Breast epithelium (tissue), 4 donors: ENCODE measurements around the gene HELQ. TPM values are rescaled to one million over a fixed set of nuclear protein-coding genes. Genes with fewer than 3 reads are reported as not detected.

Source experiments
- DNase-seq, 2 donors: peaks; one replicate each; pipeline ENCODE4 v3.0.0-alpha.2; 2019; ENCODE audit warnings: low spot score in 2 of 2
- H3K27ac ChIP-seq, 2 donors: fragments of 200-600 bp; sonication (generic) in 1 of 2; one replicate each; pipeline ENCODE4 v1.5.1; 2016 to 2019; ENCODE audit warnings: mild to moderate bottlenecking in 1 of 2
- H3K27me3 ChIP-seq, 2 donors: fragments of 200-600 bp; sonication (generic) in 1 of 2; one replicate each; pipeline versions ENCODE4 v1.5.1 to v1.6.0; 2017 to 2019; ENCODE audit warnings: control low read depth in 1 of 2, mild to moderate bottlenecking in 1 of 2
- H3K36me3 ChIP-seq: fragments of 200-600 bp; one replicate; pipeline ENCODE4 v1.5.1; 2019
- H3K4me1 ChIP-seq, 2 donors: fragments of 200-600 bp; sonication (generic); one replicate each; pipeline ENCODE4 v1.5.1; 2016 to 2019; ENCODE audit warnings: control low read depth in 1 of 2
- H3K4me3 ChIP-seq, 3 donors: fragments of 200-600 bp; sonication (generic); 1 replicate in 2 of 3; 2 replicates in 1 of 3; pipeline ENCODE4 v1.5.1; 2016 to 2019; ENCODE audit warnings: mild to moderate bottlenecking in 3 of 3, moderate library complexity in 2 of 3
- H3K9me3 ChIP-seq, 2 donors: fragments of 200-600 bp; sonication (generic) in 1 of 2; one replicate each; pipeline ENCODE4 v1.5.1; 2016 to 2019; ENCODE audit warnings: control low read depth in 1 of 2
- CTCF ChIP-seq, 3 donors: fragments of 450-650 bp; IDR thresholded peaks; one replicate each; pipeline ENCODE4 v1.5.1; 2016 to 2017; ENCODE audit warnings: antibody characterized with exemption in 3 of 3, mild to moderate bottlenecking in 3 of 3, moderate library complexity in 3 of 3
- POLR2A ChIP-seq: fragments of 450-650 bp; IDR thresholded peaks from one replicate; pipeline ENCODE4 v1.6.1; 2016; ENCODE audit warnings: antibody characterized with exemption, mild to moderate bottlenecking, moderate library complexity
- POLR2AphosphoS5 ChIP-seq, 3 donors: sonication (generic); formaldehyde crosslinking; IDR thresholded peaks; one replicate each; pipeline ENCODE4 v1.6.1; 2017; ENCODE audit warnings: antibody characterized with exemption in 3 of 3
- intact Hi-C: fragments of 100-400 bp; cut with DNase I; formaldehyde crosslinking; loops from one replicate; pipeline ENCODE4 v1.15.1; 2023; ENCODE audit warnings: low total_unique reads
- total RNA-seq, 3 donors: library from RNA; depleted of rRNA; stranded (reverse); fragments of >200 nt; gene quantifications; one replicate each; pipeline ENCODE4 v1.1.0, GENCODE V29; 2016

HELQ gene
- total RNA-seq, 3 donors from 2014 or later: 14.4 to 24.3 (median 16.3) TPM

GRCh38 chr4:83387012-83387411, 68.6 kb downstream of the HELQ start:
- Histone ChIP-seq H3K4me3 (no peak overlapping the region), H3K27me3 (no peaks in the 10 kb centered on the region), H3K4me1 (no peaks in the 10 kb centered on the region), H3K9me3 (peaks cover 0 to 1% of the 10 kb centered on the region in 2 donors), H3K36me3 (no peaks in the 10 kb centered on the region), H3K27ac (no peak overlapping the region)
- DNase-seq: no peak
- intact Hi-C loops: no loop called here
- TF ChIP-seq POLR2A (no peak), CTCF (IDR thresholded peaks at IDR 0.05) (no peak), POLR2AphosphoS5 (IDR thresholded peaks at IDR 0.05) (no peak)

GRCh38 chr4:83382850-83383249, 72.8 kb downstream of the HELQ start:
- Histone ChIP-seq H3K4me3 (no peak overlapping the region), H3K4me1 (no peaks in the 10 kb centered on the region), H3K36me3 (no peaks in the 10 kb centered on the region), H3K9me3 (peaks cover 7 to 28% of the 10 kb centered on the region in 2 donors), H3K27ac (no peak overlapping the region), H3K27me3 (no peaks in the 10 kb centered on the region)
- intact Hi-C loops: no loop called here
- no peak for DNase-seq
- TF ChIP-seq CTCF (IDR thresholded peaks at IDR 0.05) (no peak), POLR2AphosphoS5 (IDR thresholded peaks at IDR 0.05) (no peak), POLR2A (no peak)

- DNase-seq: no peak
- no peaks in the 10 kb centered on the region for H3K4me1 ChIP-seq
- peaks cover 7 to 29% of the 10 kb centered on the region in 2 donors for H3K9me3 ChIP-seq
- TF ChIP-seq POLR2AphosphoS5 (IDR thresholded peaks at IDR 0.05): no peak
- TF ChIP-seq CTCF (IDR thresholded peaks at IDR 0.05): no peak
- TF ChIP-seq POLR2A: no peak
- no peak overlapping the region for H3K27ac ChIP-seq
- H3K36me3 ChIP-seq: no peaks in the 10 kb centered on the region
- H3K27me3 ChIP-seq: no peaks in the 10 kb centered on the region
- H3K4me3 ChIP-seq: no peak overlapping the region
- intact Hi-C loops: no loop called here
Observed at GRCh38 chr4:83381173-83381572, 74.5 kb downstream of the HELQ start.

- TF ChIP-seq POLR2A: no peak
- TF ChIP-seq POLR2AphosphoS5 (IDR thresholded peaks at IDR 0.05): no peak
- no peak for TF ChIP-seq CTCF (IDR thresholded peaks at IDR 0.05)
Observed at GRCh38 chr4:83378419-83378818, 77.2 kb downstream of the HELQ start.

GRCh38 chr4:83372931-83373330, 82.7 kb downstream of the HELQ start:
- no peaks in the 10 kb centered on the region for H3K36me3 ChIP-seq
- H3K27me3 ChIP-seq: no peaks in the 10 kb centered on the region
- H3K9me3 ChIP-seq: peaks cover 2 to 4% of the 10 kb centered on the region in 2 donors
- no peak overlapping the region for H3K4me3 ChIP-seq
- intact Hi-C loops: loop anchor here (2.0 kb wide), 1 partner anchor 50 kb away; no protein-coding TSS in a partner anchor
- H3K4me1 ChIP-seq: no peaks in the 10 kb centered on the region
- no peak for TF ChIP-seq POLR2A
- TF ChIP-seq CTCF (IDR thresholded peaks at IDR 0.05): no peak
- no peak for DNase-seq
- H3K27ac ChIP-seq: no peak overlapping the region

More at GRCh38 chr4:83378419-83378818, 77.2 kb downstream of the HELQ start:
- Histone ChIP-seq H3K4me1 (no peaks in the 10 kb centered on the region), H3K9me3 (peaks cover 11 to 29% of the 10 kb centered on the region in 2 donors), H3K27me3 (no peaks in the 10 kb centered on the region), H3K4me3 (no peak overlapping the region), H3K36me3 (no peaks in the 10 kb centered on the region), H3K27ac (no peak overlapping the region)
- intact Hi-C loops: no loop called here
- DNase-seq: no peak
